HUDEP-2 (cell line): ENCODE results near the gene CHST15.

ENCODE experiments used
- DNase-seq, 76 experiments: peaks; one replicate each; lab custom pipeline; 2025; ENCODE audit not compliant: unreplicated experiment in 76 of 76; lab: John Stamatoyannopoulos, UW

Gene CHST15, protein sequence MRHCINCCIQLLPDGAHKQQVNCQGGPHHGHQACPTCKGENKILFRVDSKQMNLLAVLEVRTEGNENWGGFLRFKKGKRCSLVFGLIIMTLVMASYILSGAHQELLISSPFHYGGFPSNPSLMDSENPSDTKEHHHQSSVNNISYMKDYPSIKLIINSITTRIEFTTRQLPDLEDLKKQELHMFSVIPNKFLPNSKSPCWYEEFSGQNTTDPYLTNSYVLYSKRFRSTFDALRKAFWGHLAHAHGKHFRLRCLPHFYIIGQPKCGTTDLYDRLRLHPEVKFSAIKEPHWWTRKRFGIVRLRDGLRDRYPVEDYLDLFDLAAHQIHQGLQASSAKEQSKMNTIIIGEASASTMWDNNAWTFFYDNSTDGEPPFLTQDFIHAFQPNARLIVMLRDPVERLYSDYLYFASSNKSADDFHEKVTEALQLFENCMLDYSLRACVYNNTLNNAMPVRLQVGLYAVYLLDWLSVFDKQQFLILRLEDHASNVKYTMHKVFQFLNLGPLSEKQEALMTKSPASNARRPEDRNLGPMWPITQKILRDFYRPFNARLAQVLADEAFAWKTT

GRCh38 chr10:124092860-124093773, at the start of gene CHST15:
CHST15 (minus strand) TSS chr10:124093598; CDS start chr10:124046212, 47,386 bp downstream.
- no peak for DNase-seq

DNA sequence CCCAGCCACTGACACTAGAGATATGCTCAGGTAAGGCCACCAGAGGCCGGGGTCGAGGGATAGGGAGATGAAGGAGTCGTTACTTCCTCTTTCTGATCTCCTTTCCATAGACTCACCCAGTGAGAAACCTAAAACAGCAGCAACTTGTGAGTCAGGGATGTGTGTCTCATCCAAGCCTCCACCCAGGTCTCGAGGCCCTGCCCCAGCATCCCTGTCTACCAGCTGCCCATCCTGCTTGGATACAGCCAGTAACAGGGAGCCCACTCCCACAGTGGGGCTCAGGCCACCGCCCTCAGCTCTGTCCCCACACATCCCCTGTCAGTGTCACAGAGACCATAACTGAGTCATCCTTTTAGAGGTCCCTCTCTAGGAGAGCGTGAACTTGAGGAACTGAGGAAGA, 49.6 kb upstream of the CHST15 start:
- DNase-seq, result no peak

DNA sequence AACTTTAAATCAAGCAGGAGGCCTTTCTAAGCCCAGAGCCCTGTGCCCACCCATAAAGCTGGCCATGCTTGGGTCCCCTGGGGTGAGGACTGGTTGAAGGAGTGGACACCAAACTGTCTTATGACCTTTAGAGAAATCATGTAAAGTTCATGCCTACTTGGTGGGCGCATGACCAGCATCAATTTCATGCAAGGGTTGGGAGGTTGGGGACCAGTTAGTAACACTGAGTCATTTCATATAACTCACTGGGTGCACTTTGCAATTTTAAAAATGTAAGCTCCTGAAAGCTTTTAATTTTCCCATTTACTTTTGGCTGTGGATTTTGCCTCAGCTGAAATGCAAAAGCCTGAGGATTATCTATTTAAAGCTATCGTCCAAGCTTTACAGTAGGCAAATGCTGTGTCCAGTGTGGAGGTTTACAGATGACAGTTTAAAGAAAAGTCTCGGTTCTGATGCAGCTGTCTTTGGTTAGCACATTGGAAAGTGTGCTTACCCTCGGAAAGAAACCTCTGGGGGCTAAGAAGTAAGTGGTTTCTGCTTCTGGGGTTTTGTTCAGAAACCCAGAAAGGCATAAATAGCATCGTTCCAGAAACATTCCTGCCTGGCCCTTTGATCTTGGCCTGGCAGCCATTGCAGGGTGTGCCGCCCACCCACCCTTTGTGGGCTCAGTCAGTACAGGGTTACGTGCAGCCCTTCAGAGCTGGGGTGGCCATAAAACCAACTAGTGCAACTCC, 48.8 kb upstream of the CHST15 start:
- DNase-seq, result no peak

DNA sequence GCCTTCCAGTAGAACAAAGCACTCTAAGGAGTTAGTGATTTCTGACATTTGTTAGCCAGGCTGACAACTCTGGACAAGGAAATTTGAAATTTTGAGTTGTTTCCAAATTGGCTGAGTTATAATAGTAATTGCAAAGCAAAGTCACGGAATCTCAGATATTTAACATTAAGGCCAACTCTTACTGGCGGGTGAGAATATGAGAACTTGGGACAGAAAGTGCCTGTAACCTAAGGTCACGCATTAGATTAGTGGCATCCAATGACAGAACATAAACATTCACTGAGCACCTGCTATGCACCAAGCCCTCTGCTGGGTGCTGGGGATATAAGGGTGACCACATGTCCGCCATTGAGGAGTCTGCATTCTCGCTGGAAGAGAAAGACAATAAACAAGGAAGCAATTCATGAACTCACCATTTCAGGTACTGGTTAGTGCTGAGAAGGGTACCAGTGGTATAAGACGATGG, 45.5 kb upstream of the CHST15 start:
- DNase-seq, result no peak

DNA sequence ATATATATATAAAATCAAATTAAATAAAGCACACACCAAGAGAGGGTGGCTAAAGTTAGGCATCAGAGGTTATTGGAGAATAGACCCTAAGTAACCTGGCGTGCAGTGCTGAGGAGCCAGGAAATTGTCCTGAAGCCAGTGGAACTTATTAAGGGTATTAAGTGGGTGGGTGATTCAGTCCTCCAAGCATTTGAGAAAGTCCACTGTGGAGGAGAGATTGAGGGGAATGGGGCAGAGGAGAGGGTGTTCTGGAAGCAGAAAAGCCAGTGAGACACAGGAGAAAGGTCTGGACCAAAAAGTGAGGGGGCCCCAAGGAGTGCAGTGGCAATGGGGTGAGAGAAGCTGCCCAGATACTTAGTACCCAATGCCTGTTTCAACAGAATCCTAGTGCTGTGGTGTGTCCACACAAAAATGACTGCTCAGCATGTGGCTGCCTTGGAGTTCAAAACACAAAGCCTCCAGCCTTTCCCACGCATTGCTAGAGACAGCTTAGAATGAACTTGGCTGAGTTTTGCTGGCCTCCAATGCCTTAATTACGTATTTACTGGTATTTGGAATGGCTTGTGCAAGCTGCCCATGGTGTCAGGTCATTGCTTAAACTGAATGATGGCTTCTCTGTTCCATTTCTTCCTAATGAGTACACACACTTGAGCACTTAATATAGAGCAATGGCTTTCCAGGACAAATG, 44.9 kb upstream of the CHST15 start:
- no peak for DNase-seq

GRCh38 chr10:124134251-124134893, 41.0 kb upstream of the CHST15 start:
- no peak for DNase-seq

DNA sequence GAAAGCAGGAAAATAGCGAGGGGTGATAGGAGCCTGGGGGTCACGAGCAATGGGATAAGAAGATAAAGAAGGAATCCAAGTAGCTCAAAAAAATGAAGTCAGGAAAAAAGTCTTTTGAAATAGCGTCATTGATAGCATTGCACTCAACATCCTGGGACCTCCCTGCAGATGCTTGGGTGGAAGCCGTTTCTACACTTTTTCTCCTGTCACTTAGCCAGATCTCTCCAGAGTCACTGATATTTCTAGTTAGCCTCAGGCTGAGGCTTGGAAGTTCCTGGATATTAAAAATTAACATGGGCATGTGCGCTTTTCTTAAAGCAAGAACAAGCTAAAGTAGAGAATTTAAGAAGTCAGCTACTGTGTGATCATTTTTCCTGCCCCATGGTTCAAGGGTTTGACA, 39.5 kb upstream of the CHST15 start:
- DNase-seq, result no peak

GRCh38 chr10:124132306-124132705, 38.9 kb upstream of the CHST15 start:
- no peak for DNase-seq

DNA sequence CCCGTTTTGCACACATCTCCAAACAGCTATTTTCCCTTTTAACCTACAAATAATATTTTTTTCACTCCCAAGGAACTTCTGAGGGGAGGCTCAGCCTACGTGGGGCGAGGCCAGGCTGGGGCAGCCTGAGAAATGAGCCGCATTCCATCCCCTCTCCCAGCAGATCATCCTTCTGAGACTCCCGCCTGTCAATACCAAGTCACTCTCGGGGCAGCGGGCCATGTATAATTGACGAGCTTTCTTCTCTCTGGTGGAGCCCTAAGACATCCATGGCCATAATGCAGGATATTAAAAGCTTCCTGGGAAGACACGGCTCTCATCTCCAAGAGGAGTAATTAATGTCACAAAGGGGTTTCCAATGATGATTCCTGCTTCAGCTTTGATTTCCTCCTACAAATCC, 37.8 kb upstream of the CHST15 start:
- DNase-seq, result no peak

- DNase-seq, result no peak
These were observed 37.0 kb upstream of the CHST15 start for GRCh38 chr10:124130198-124130900.

DNA sequence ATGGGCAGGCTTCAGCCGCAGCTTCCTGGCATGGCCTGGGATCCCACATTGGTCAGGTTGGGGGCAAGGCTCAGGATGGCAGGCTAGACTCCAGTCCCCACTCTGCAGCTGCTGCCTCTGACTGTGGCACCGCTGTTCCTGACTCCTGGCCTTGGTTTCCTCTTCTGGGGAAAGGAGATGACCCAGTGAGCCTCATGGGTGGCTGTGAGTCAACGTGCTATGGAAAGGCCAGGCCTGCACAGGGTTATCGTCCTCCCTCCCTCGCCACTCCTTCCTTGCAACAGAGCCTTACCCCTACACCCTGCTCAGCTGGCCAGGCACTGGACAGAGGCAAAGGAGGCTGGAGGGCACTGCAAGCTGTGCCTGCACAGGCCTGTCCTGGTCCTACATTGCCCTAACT, 36.1 kb upstream of the CHST15 start:
- no peak for DNase-seq

GRCh38 chr10:124128811-124129145, 35.4 kb upstream of the CHST15 start:
- no peak for DNase-seq

- no peak for DNase-seq
These were observed 34.8 kb upstream of the CHST15 start for GRCh38 chr10:124127965-124128810.

DNA sequence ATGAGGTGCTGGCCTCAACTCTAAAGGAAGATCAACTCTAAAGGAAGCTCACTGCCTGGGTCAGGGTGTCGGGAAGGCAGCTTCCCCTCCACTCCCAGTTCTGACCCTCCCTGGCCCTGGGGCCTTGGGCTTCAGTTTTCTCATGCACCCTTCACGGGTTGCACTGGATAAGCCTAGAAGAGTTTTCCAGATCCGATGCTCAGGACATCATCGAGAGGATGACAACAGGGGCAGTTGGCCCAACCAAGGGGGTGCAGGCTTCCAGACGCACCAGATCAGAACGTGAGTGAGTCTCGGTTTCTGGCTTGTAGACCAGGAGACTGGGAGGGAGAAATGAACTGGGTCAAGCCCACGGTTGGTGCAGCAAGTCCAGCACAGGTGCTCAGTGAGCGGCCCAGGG, 34.2 kb upstream of the CHST15 start:
- DNase-seq, result no peak

GRCh38 chr10:124126983-124127385, 33.6 kb upstream of the CHST15 start:
- no peak for DNase-seq

DNA sequence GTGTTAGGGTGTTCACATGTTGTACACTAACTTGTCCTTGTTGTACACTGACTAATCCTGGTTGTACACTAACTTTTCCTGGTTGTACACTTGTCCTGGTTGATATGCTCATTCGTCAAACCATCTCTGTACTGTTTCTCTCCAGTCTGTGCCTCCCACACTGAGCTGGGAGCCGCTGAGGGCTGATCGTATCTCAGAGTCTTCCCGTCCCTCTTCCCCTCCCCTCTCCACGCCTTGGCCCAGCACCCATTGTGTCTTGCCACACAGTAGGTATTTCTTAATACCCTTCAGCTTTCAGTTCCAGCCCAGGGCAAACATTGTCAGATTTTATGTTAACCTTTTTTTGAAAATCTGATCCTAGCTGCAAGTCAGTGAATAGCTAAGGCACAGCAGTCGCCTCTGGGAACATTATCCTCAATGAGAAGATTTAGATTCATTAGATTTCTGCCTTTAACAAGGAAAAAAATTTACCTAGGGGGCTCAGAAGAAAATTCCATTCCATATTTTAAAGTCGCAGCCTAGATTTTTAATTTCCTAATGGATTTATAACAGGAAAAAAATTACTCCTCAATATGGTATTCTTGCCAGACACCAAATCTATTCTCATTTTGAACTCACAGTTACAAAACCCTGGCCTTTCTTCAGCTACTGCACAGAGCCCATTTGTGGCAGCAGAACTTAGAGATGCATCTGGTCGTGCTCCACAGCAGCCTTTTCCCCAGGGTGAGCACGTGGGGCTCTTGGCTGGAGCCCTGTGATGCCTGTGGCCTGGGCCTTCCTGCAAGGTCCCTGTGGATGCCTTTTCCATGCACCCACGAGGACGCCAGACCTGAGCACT, 33.0 kb upstream of the CHST15 start:
- no peak for DNase-seq
